H9 (cell line): Measurements from ENCODE around the gene SIAH2. TPM values are rescaled to one million over a fixed set of nuclear protein-coding genes. Genes with fewer than 3 reads are reported as not detected.

Source experiments
- DNase-seq: peaks from one replicate; pipeline ENCODE4 v3.0.0-alpha.2; 2017
- H2AFZ ChIP-seq: one replicate; pipeline ENCODE4 v1.6.1; 2013; ENCODE audit warnings: mild to moderate bottlenecking, low read length, control low read depth, moderate library complexity
- H2AK5ac ChIP-seq: 2 replicates; pipeline ENCODE4 v1.6.1; 2013; ENCODE audit warnings: low read length, control low read depth, mixed read lengths; ENCODE audit not compliant: insufficient read length
- H2BK120ac ChIP-seq: one replicate; pipeline ENCODE4 v1.6.1; 2013; ENCODE audit warnings: low read depth, mild to moderate bottlenecking, low read length, control low read depth, inconsistent platforms; ENCODE audit not compliant: poor library complexity, severe bottlenecking
- H2BK12ac ChIP-seq: 2 replicates; pipeline ENCODE4 v1.6.1; 2013; ENCODE audit warnings: low read length, control low read depth, mixed read lengths, low read depth; ENCODE audit not compliant: insufficient read length
- H2BK15ac ChIP-seq: 2 replicates; pipeline ENCODE4 v1.6.1; 2013; ENCODE audit warnings: low read depth, low read length, control low read depth
- H2BK20ac ChIP-seq: one replicate; pipeline ENCODE4 v1.6.1; 2013; ENCODE audit warnings: low read depth, mild to moderate bottlenecking, low read length, control low read depth, inconsistent platforms; ENCODE audit not compliant: poor library complexity, severe bottlenecking
- H2BK5ac ChIP-seq: 2 replicates; pipeline ENCODE4 v1.6.1; 2013; ENCODE audit warnings: low read length, control low read depth, mixed read lengths; ENCODE audit not compliant: insufficient read length
- H3K14ac ChIP-seq: 2 replicates; pipeline ENCODE4 v1.6.1; 2013; ENCODE audit warnings: low read length, control low read depth; ENCODE audit not compliant: insufficient read depth
- H3K18ac ChIP-seq: 2 replicates; pipeline ENCODE4 v1.6.1; 2013; ENCODE audit warnings: low read depth, mild to moderate bottlenecking, mixed read lengths, low read length, control low read depth; ENCODE audit not compliant: insufficient read length
- H3K23ac ChIP-seq: 2 replicates; pipeline ENCODE4 v1.6.1; 2013; ENCODE audit warnings: low read length, control low read depth, mixed read lengths, low read depth; ENCODE audit not compliant: insufficient read length
- H3K23me2 ChIP-seq: 2 replicates; pipeline ENCODE4 v1.6.1; 2013; ENCODE audit warnings: low read depth, mild to moderate bottlenecking, mixed read lengths, low read length, control low read depth; ENCODE audit not compliant: insufficient read length, poor library complexity, severe bottlenecking
- H3K27ac ChIP-seq: 2 replicates; pipeline ENCODE4 v1.5.1; 2013; ENCODE audit warnings: low read length, control low read depth, mixed read lengths, low read depth; ENCODE audit not compliant: insufficient read length
- H3K27me3 ChIP-seq: 2 replicates; pipeline ENCODE4 v1.6.1; 2013; ENCODE audit warnings: low read length, control low read depth, inconsistent platforms; ENCODE audit not compliant: insufficient read depth
- H3K4ac ChIP-seq: 2 replicates; pipeline ENCODE4 v1.6.1; 2013; ENCODE audit warnings: low read depth, mild to moderate bottlenecking, control low read depth, inconsistent platforms, low read length, moderate library complexity
- H3K4me1 ChIP-seq: 2 replicates; pipeline ENCODE4 v1.6.1; 2013; ENCODE audit warnings: low read length, control low read depth, inconsistent platforms; ENCODE audit not compliant: insufficient read depth
- H3K4me2 ChIP-seq: 2 replicates; pipeline ENCODE4 v1.6.1; 2013; ENCODE audit warnings: low read length, control low read depth, mixed read lengths; ENCODE audit not compliant: insufficient read length, insufficient read depth
- H3K56ac ChIP-seq: 2 replicates; pipeline ENCODE4 v1.6.1; 2013; ENCODE audit warnings: low read depth, mild to moderate bottlenecking, mixed read lengths, low read length, control low read depth; ENCODE audit not compliant: insufficient read length
- H3K79me1 ChIP-seq: 2 replicates; pipeline ENCODE4 v1.6.1; 2013; ENCODE audit warnings: low read depth, mild to moderate bottlenecking, moderate library complexity, low read length, control low read depth, inconsistent platforms; ENCODE audit not compliant: insufficient read depth, poor library complexity, severe bottlenecking
- H3K79me2 ChIP-seq: 2 replicates; pipeline ENCODE4 v1.6.1; 2013; ENCODE audit warnings: low read length, control low read depth, inconsistent platforms; ENCODE audit not compliant: insufficient read depth
- H3K9ac ChIP-seq: 2 replicates; pipeline ENCODE4 v1.6.1; 2013; ENCODE audit warnings: low read length, control low read depth, mixed read lengths; ENCODE audit not compliant: insufficient read length; ENCODE audit errors: extremely low read depth
- H3K9me3 ChIP-seq: one replicate; pipeline ENCODE4 v1.6.1; 2013; ENCODE audit warnings: low read depth, low read length, inconsistent platforms; ENCODE audit not compliant: control insufficient read depth
- H3T11ph ChIP-seq: one replicate; pipeline ENCODE4 v1.6.1; 2013; ENCODE audit warnings: mild to moderate bottlenecking, low read length, control low read depth, inconsistent platforms
- H4K20me1 ChIP-seq: one replicate; pipeline ENCODE4 v1.6.1; 2013; ENCODE audit not compliant: control insufficient read depth, insufficient read length, insufficient read depth
- H4K5ac ChIP-seq: 2 replicates; pipeline ENCODE4 v1.6.1; 2013; ENCODE audit warnings: low read depth, mild to moderate bottlenecking, mixed read lengths, low read length, control low read depth; ENCODE audit not compliant: insufficient read length
- H4K8ac ChIP-seq: replicated peaks from 2 replicates; pipeline ENCODE4 v1.6.1; 2013; ENCODE audit warnings: low read length, control low read depth, mixed read lengths, low read depth; ENCODE audit not compliant: insufficient read length
- H4K91ac ChIP-seq: 2 replicates; pipeline ENCODE4 v1.6.1; 2013; ENCODE audit warnings: low read depth, mild to moderate bottlenecking, moderate library complexity, mixed read lengths, low read length, control low read depth; ENCODE audit not compliant: insufficient read length
- H3K27ac Mint-ChIP-seq, 3 experiments: 2 replicates in 2 of 3; 3 replicates in 1 of 3; pipeline ENCODE4 v1.8.0; 2020 to 2021; ENCODE audit warnings: mixed read lengths in 3 of 3, mild to moderate bottlenecking in 1 of 3, moderate library complexity in 1 of 3
- H3K27me3 Mint-ChIP-seq: 2 replicates; pipeline ENCODE4 v1.8.0; 2021; ENCODE audit warnings: low read depth, mild to moderate bottlenecking, moderate library complexity, mixed read lengths
- H3K36me3 Mint-ChIP-seq, 3 experiments: 2 replicates in 2 of 3; 3 replicates in 1 of 3; pipeline ENCODE4 v1.8.0; 2020 to 2021; ENCODE audit warnings: low read depth in 3 of 3, mixed read lengths in 3 of 3; ENCODE audit not compliant: insufficient read depth in 1 of 3
- H3K4me1 Mint-ChIP-seq, 2 experiments: 2 replicates each; pipeline ENCODE4 v1.8.0; 2020; ENCODE audit warnings: mixed read lengths in 2 of 2
- H3K4me3 Mint-ChIP-seq, 2 experiments: 2 replicates in 1 of 2; 3 replicates in 1 of 2; pipeline ENCODE4 v1.8.0; 2020 to 2021; ENCODE audit warnings: mild to moderate bottlenecking in 2 of 2, mixed read lengths in 2 of 2, moderate library complexity in 1 of 2
- H3K9me3 Mint-ChIP-seq, 2 experiments: 2 replicates in 1 of 2; 3 replicates in 1 of 2; pipeline ENCODE4 v1.8.0; 2020; ENCODE audit warnings: mild to moderate bottlenecking in 2 of 2, mixed read lengths in 2 of 2, moderate library complexity in 1 of 2
- CTCF ChIP-seq: fragments of 200-600 bp; sonication (generic); conservative IDR thresholded peaks from 3 replicates; pipeline ENCODE4 v1.8.0; 2021; ENCODE audit warnings: antibody characterized with exemption, mild to moderate bottlenecking
- WGBS: extraction: QIAGEN DNeasy Blood & Tissue Kit; methylation state at CpG from one replicate; pipeline ENCODE4 v1.1.7; 2013; ENCODE audit warnings: missing lambda C conversion rate, low lambda C conversion rate, mixed read lengths; ENCODE audit not compliant: insufficient read length; ENCODE audit errors: extremely low coverage; 5-methylcytosine and 5-hydroxymethylcytosine counted together
- total RNA-seq: library from RNA; stranded (reverse); gene quantifications from 2 replicates; pipeline ENCODE4 v1.2.1, GENCODE V29; 2021

SIAH2 gene
- total RNA-seq, 1 experiment from 2014 or later = 17.4 TPM

GRCh38 chr3:150747886-150748683, 14.9 kb downstream of the SIAH2 start:
- no peak overlapping the region for H3K56ac ChIP-seq
- H3T11ph ChIP-seq = no peak overlapping the region
- H3K27me3 ChIP-seq = no peaks in the 10 kb centered on the region
- no peak overlapping the region for H3K23ac ChIP-seq
- no peak overlapping the region for H3K18ac ChIP-seq
- H2BK20ac ChIP-seq = no peak overlapping the region
- no peak overlapping the region for H3K4ac ChIP-seq
- no peaks in the 10 kb centered on the region for H3K79me1 ChIP-seq
- H3K27me3 Mint-ChIP-seq = no peaks in the 10 kb centered on the region
- H4K5ac ChIP-seq = no peak overlapping the region
- H2BK5ac ChIP-seq = no peak overlapping the region
- H2AFZ ChIP-seq = no peak overlapping the region
- H3K4me1 Mint-ChIP-seq = peaks cover 22 to 27% of the 10 kb centered on the region in 2 experiments
- no peaks in the 10 kb centered on the region for H3K9me3 ChIP-seq
- no peak overlapping the region for H4K91ac ChIP-seq
- no CpG with 5 or more reads among the region's 5 CpGs for WGBS
- no peak for DNase-seq
- H3K9me3 Mint-ChIP-seq = no peaks in the 10 kb centered on the region
- H3K36me3 Mint-ChIP-seq = no peaks in the 10 kb centered on the region; a peak in 3 of 7 replicates
- no peak overlapping the region for H3K4me2 ChIP-seq
- H2AK5ac ChIP-seq = no peak overlapping the region
- no peak overlapping the region for H3K27ac ChIP-seq
- H3K14ac ChIP-seq = no peak overlapping the region
- H3K4me3 Mint-ChIP-seq = no peak overlapping the region
- H3K27ac Mint-ChIP-seq = peak overlapping the region in 1 of 3 experiments; percentile 34; a peak in 1 of 7 replicates
- no peak overlapping the region for H2BK120ac ChIP-seq
- H2BK12ac ChIP-seq = no peak overlapping the region
- H4K8ac ChIP-seq = no peak overlapping the region
- no peak overlapping the region for H2BK15ac ChIP-seq
- H3K79me2 ChIP-seq = no peaks in the 10 kb centered on the region; the same call in 1 of the 2 replicates
- no peak overlapping the region for H3K9ac ChIP-seq
- H3K4me1 ChIP-seq = no peaks in the 10 kb centered on the region; the same call in 1 of the 2 replicates
- H4K20me1 ChIP-seq = no peaks in the 10 kb centered on the region
- TF ChIP-seq CTCF = no peak
- no peaks in the 10 kb centered on the region for H3K23me2 ChIP-seq
